Esophagus muscularis mucosa (tissue), 4 donors: Measurements from ENCODE around the gene GYG1. TPM values are rescaled to one million over a fixed set of nuclear protein-coding genes. Genes with fewer than 3 reads are reported as not detected.

Experiments
- DNase-seq: peaks from one replicate; pipeline ENCODE4 v3.0.0-alpha.2; 2017; ENCODE audit errors: extremely low spot score
- H3K27ac ChIP-seq, 4 donors: fragments of 200-600 bp; sonication (generic); replicated peaks in 1 of 4; 1 replicate in 3 of 4; 2 replicates in 1 of 4; pipeline ENCODE4 v1.5.1; 2016 to 2019; ENCODE audit warnings: mild to moderate bottlenecking in 1 of 4
- H3K27me3 ChIP-seq, 4 donors: fragments of 200-600 bp; sonication (generic); one replicate each; pipeline versions ENCODE4 v1.5.1 to v1.6.0; 2016 to 2019
- H3K36me3 ChIP-seq, 4 donors: fragments of 200-600 bp; sonication (generic); one replicate each; pipeline ENCODE4 v1.5.1; 2016 to 2019
- H3K4me1 ChIP-seq, 4 donors: fragments of 200-600 bp; sonication (generic); one replicate each; pipeline ENCODE4 v1.5.1; 2016 to 2019
- H3K4me3 ChIP-seq, 4 donors: fragments of 200-600 bp; sonication (generic); 1 replicate in 2 of 4; 2 replicates in 2 of 4; pipeline ENCODE4 v1.5.1; 2016 to 2019; ENCODE audit warnings: mild to moderate bottlenecking in 4 of 4, moderate library complexity in 1 of 4
- H3K9me3 ChIP-seq, 4 donors: fragments of 200-600 bp; sonication (generic); 1 replicate in 3 of 4; 2 replicates in 1 of 4; pipeline ENCODE4 v1.5.1; 2016 to 2019
- EP300 ChIP-seq: sonication (generic); formaldehyde crosslinking; IDR thresholded peaks from one replicate; pipeline ENCODE4 v1.6.1; 2017; ENCODE audit warnings: antibody characterized with exemption
- POLR2A ChIP-seq: fragments of 450-650 bp; IDR thresholded peaks from one replicate; pipeline ENCODE4 v1.6.1; 2017; ENCODE audit warnings: antibody characterized with exemption, moderate library complexity, mild to moderate bottlenecking, low read depth
- POLR2AphosphoS5 ChIP-seq, 2 donors: sonication (generic); formaldehyde crosslinking; IDR thresholded peaks; one replicate each; pipeline ENCODE4 v1.6.1; 2017; ENCODE audit warnings: antibody characterized with exemption in 2 of 2
- WGBS: methylation state at CpG from one replicate; pipeline ENCODE4 v1.1.5; 2018; 5-methylcytosine and 5-hydroxymethylcytosine counted together
- intact Hi-C: fragments of 100-400 bp; cut with DNase I; formaldehyde crosslinking; loops from one replicate; pipeline ENCODE4 v1.15.1; 2023
- total RNA-seq, 4 donors: library from RNA; depleted of rRNA; stranded (reverse); fragments of >200 nt; gene quantifications; one replicate each; pipeline versions ENCODE4 v1.1.0 to v1.2.1, GENCODE V29; 2016
- TF ChIP-seq, protein P1 (sequence below), 3 experiments: fragments of 200-600 bp in 2 of 3; fragments of 450-650 bp in 1 of 3; sonication (generic) in 2 of 3; IDR thresholded peaks; one replicate each; pipeline ENCODE4 v1.5.1; 2017 to 2019; ENCODE audit warnings: antibody characterized with exemption in 3 of 3, mild to moderate bottlenecking in 2 of 3, moderate library complexity in 1 of 3

Gene GYG1
- total RNA-seq, 4 donors from 2014 or later, result 101 to 177 (median 141) TPM

DNA sequence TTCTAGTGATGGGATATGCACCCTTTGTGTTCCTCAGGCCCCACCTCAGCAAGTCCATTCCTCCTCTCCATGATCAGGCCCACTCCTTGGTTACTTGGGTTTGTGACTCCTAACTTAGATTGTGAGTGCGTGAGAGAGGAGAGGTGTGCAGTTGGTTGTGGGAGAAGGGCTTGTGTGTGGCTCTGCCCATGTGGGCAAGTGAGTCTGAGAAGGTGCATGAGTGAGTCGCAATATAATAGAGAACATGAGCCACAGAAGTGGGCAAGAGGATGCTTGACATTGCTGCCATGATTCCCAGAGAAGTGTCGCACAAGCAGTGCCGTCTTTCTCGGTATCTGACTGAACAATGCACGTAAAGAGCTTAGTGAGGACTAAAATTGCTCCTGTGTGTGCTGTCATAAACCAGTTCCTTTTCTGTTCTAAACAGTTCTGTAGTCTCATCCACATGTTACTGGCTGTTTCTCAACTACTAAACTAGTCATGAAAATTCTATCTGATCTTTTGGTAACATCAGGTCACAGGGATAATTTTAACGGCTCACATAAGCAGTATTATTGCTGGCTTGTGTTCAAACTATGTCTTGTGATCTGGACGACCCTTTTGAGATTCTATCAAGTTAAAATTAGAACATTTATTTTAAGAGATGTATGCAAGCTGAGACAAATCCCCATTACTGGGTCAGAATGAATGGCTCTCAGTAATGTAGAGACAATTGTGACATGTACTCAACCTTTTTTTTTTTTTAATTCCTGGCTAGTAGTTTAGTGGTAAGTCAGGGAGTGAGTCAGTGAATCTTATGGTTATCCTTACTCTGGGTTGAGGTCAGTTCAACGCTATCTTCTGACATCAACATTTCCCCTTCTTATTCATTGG is 25.6 kb downstream of the GYG1 start:
- Histone ChIP-seq H3K9me3 (no peaks in the 10 kb centered on the region), H3K4me1 (peaks cover 41 to 88% (median 79%) of the 10 kb centered on the region in 4 donors), H3K27me3 (no peaks in the 10 kb centered on the region), H3K4me3 (no peak overlapping the region), H3K36me3 (peaks cover 9 to 69% (median 25%) of the 10 kb centered on the region in 4 donors), H3K27ac (peak overlapping the region; percentile 46 to 71 (median 54))
- no peak for DNase-seq
- TF ChIP-seq, protein P1, sequence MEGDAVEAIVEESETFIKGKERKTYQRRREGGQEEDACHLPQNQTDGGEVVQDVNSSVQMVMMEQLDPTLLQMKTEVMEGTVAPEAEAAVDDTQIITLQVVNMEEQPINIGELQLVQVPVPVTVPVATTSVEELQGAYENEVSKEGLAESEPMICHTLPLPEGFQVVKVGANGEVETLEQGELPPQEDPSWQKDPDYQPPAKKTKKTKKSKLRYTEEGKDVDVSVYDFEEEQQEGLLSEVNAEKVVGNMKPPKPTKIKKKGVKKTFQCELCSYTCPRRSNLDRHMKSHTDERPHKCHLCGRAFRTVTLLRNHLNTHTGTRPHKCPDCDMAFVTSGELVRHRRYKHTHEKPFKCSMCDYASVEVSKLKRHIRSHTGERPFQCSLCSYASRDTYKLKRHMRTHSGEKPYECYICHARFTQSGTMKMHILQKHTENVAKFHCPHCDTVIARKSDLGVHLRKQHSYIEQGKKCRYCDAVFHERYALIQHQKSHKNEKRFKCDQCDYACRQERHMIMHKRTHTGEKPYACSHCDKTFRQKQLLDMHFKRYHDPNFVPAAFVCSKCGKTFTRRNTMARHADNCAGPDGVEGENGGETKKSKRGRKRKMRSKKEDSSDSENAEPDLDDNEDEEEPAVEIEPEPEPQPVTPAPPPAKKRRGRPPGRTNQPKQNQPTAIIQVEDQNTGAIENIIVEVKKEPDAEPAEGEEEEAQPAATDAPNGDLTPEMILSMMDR (IDR thresholded peaks at IDR 0.05), result no peak
- peak in 1 of 2 donors; percentile 41 for TF ChIP-seq POLR2AphosphoS5 (IDR thresholded peaks at IDR 0.05)
- 50% methylated on average over 9 of the region's 9 CpGs for WGBS
- intact Hi-C loops, result loop anchor here (10.0 kb wide), 1 partner anchor 62 kb away; no protein-coding TSS in a partner anchor

DNA sequence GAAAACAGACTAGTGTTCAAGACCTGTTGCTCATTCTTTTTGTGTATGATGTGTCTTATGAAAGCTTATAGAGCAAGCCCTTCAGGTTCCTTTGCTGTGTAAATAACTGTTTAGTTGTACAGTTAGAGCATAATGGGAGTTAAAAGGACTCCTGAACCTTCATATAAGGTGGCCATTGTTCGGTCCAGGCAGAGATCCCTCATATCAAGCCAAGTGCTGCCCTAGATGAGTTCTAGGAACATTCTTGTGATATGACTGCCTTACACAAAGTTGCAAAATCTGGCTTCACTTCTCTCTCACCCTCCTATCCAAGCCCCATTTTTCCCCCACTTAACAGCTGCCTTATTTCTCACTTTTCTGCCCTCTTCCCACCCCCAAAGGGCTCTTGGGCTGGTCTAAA is 26.9 kb downstream of the GYG1 start:
- TF ChIP-seq POLR2AphosphoS5 (IDR thresholded peaks at IDR 0.05) (no peak), POLR2A (no peak), EP300 (no peak)
- Histone ChIP-seq H3K4me1 (peaks cover 41 to 85% (median 81%) of the 10 kb centered on the region in 4 donors), H3K27ac (peak overlapping the region in 3 of 4 donors; percentile 18 to 48 (median 42)), H3K4me3 (no peak overlapping the region), H3K9me3 (no peaks in the 10 kb centered on the region), H3K36me3 (peaks cover 7 to 70% (median 23%) of the 10 kb centered on the region in 4 donors), H3K27me3 (no peaks in the 10 kb centered on the region)
- intact Hi-C loops, result loop anchor here (10.0 kb wide), 1 partner anchor 63 kb away; no protein-coding TSS in a partner anchor
- 42% methylated on average over 1 of the region's 1 CpG for WGBS
- DNase-seq, result no peak

DNA sequence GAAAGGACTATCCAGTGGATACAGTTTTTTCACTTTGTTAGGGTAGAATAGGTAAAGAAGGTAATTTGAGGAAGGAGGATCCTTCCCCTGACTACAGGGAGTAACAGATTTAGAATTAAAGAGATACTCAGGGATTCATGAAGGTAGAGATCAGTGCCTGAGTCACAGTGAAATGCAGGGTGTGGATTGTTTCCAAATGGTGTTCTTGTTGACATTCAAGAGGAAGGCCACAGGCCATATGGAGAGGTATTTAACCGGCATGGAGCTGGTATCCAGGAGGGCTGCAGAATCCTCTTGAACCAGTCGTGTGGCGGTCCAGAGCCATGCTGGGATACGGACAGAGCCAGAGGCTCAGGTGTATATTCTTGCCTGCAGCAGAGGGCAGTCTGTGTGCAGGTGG is 28.2 kb downstream of the GYG1 start:
- peaks cover 7 to 73% (median 26%) of the 10 kb centered on the region in 4 donors for H3K36me3 ChIP-seq
- TF ChIP-seq POLR2A (no peak), EP300 (no peak), POLR2AphosphoS5 (IDR thresholded peaks at IDR 0.05) (no peak)
- TF ChIP-seq, protein P1 (IDR thresholded peaks at IDR 0.05), result no peak
- H3K27ac ChIP-seq, result peak overlapping the region; percentile 40 to 61 (median 50)
- no peak overlapping the region for H3K4me3 ChIP-seq
- peaks cover 41 to 81% (median 76%) of the 10 kb centered on the region in 4 donors for H3K4me1 ChIP-seq
- no peaks in the 10 kb centered on the region for H3K27me3 ChIP-seq
- H3K9me3 ChIP-seq, result no peaks in the 10 kb centered on the region
- WGBS, result 86% methylated on average over 4 of the region's 4 CpGs
- intact Hi-C loops, result loop anchor here (10.0 kb wide), 1 partner anchor 65 kb away; no protein-coding TSS in a partner anchor
- no peak for DNase-seq

DNA sequence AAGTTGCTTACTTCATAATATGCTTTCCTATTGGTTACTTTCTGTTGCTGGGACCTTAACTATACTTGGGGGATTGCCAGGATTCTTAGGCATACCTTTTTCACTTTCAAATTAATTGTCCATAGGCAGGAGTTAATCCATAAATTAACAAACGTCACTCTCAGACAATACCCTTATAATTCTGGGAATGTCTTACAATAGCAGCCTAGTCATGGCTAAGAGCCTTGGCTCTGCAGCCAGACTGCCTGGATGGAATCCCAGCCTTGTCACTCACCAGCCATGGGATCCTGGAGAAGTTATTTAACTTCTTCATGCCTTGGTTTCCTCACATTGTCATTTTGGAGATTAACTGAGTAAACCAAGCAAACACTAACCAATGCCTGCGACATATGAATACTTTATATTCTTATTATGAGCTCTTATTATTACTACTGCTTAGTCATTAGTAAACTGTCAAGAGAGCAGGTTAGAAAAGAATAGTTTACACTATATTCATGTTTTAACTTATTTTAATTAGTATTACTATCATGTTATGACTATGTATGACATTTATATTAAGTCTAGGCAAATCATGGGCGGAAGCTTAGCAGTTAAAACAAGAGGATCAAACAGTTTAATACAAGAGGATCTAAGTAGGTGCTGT is 29.0 kb downstream of the GYG1 start:
- Histone ChIP-seq H3K9me3 (peaks cover 0 to 6% (median 0%) of the 10 kb centered on the region in 4 donors), H3K27me3 (no peaks in the 10 kb centered on the region), H3K4me1 (peaks cover 41 to 74% (median 69%) of the 10 kb centered on the region in 4 donors), H3K36me3 (peaks cover 14 to 73% (median 33%) of the 10 kb centered on the region in 4 donors), H3K4me3 (no peak overlapping the region), H3K27ac (peak overlapping the region; percentile 40 to 61 (median 50))
- WGBS, result 50% methylated on average over 3 of the region's 3 CpGs
- intact Hi-C loops, result no loop called here
- no peak for DNase-seq
- TF ChIP-seq POLR2A (no peak), EP300 (no peak), POLR2AphosphoS5 (IDR thresholded peaks at IDR 0.05) (no peak)
- TF ChIP-seq, protein P1 (IDR thresholded peaks at IDR 0.05), result no peak

DNA sequence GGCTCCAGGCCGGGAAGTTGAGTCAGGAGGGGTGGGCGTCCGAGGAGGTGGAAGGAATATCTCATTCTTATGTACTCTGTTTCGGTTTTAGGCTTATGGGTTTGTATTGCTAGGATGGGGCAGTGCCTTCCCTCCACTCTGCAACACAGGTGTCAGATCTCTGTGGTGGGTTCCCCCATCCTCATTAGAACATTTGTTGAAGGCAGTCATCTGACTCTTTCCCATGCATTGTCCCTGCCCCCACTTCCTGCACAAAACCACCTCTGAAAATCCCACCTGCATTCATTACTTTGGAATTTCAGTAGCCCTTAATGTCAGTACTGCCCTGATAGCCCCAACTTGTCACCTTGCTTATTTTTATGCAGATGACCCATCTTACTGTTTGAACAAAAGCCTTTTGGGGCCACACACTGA is 29.5 kb downstream of the GYG1 start:
- intact Hi-C loops, result no loop called here
- H3K4me1 ChIP-seq, result peaks cover 41 to 68% (median 64%) of the 10 kb centered on the region in 4 donors

More for the DNA sequence above, 29.5 kb downstream of the GYG1 start:
- Histone ChIP-seq H3K4me3 (no peak overlapping the region), H3K9me3 (peaks cover 0 to 6% (median 0%) of the 10 kb centered on the region in 4 donors), H3K36me3 (peaks cover 15 to 74% (median 38%) of the 10 kb centered on the region in 4 donors), H3K27me3 (no peaks in the 10 kb centered on the region), H3K27ac (peak overlapping the region in 3 of 4 donors; percentile 46 to 61 (median 55))
- WGBS, result 88% methylated on average over 4 of the region's 4 CpGs
- TF ChIP-seq POLR2AphosphoS5 (IDR thresholded peaks at IDR 0.05) (no peak), EP300 (no peak), POLR2A (no peak)
- TF ChIP-seq, protein P1 (IDR thresholded peaks at IDR 0.05), result no peak
- no peak for DNase-seq
